Measurements from ENCODE around the gene SASH1.

The SASH1 gene

GRCh38 chr6:148529010-148529409 is 186.4 kb downstream of the SASH1 start:
- Histone ChIP-seq H2AFZ (ENCODE audit: low read length) (no peak overlapping the region), H2BK5ac (ENCODE audit: low read length) (no peak overlapping the region), H2BK120ac (ENCODE audit: low read depth, low read length) (no peak overlapping the region), H3K18ac (ENCODE audit: low read length) (no peak overlapping the region), H3K36me3 (replicated peaks in 1 of 2; ENCODE audit: control insufficient read depth in 2 of 2, insufficient read depth in 2 of 2, low read length in 2 of 2) (peaks cover 22 to 55% of the 10 kb centered on the region in 2 donors), H3K4me3 (ENCODE audit: low read length in 2 of 2) (no peak overlapping the region), H3K4ac (ENCODE audit: low read length) (no peak overlapping the region), H3K9ac (ENCODE audit: low read depth, low read length, poor library complexity) (no peak overlapping the region), H2BK12ac (ENCODE audit: low read length) (no peak overlapping the region), H4K8ac (ENCODE audit: low read depth, low read length) (no peak overlapping the region), H3K79me1 (ENCODE audit: low read depth, low read length) (no peaks in the 10 kb centered on the region), H3K14ac (ENCODE audit: low read length) (no peak overlapping the region), H2BK15ac (ENCODE audit: low read length) (no peak overlapping the region), H3K9me3 (replicated peaks in 1 of 2; ENCODE audit: control insufficient read depth in 2 of 2, insufficient read depth in 1 of 2, low read depth in 1 of 2, low read length in 2 of 2) (peaks cover 2 to 10% of the 10 kb centered on the region in 2 donors), H3K27me3 (ENCODE audit: control insufficient read depth in 3 of 3, insufficient read depth in 3 of 3, low read depth in 1 of 3, low read length in 3 of 3) (no peaks in the 10 kb centered on the region), H4K91ac (ENCODE audit: low read depth, low read length, poor library complexity) (no peak overlapping the region), H3K27ac (replicated peaks; ENCODE audit: low read length) (no peak overlapping the region), H3K23ac (ENCODE audit: low read depth, low read length, poor library complexity) (no peak overlapping the region), H2AK5ac (ENCODE audit: low read depth, low read length) (no peak overlapping the region), H3K4me2 (ENCODE audit: insufficient read depth, low read length, poor library complexity, severe bottlenecking) (no peak overlapping the region), H3K4me1 (ENCODE audit: control insufficient read depth in 2 of 2, insufficient read depth in 1 of 2, low read depth in 1 of 2, low read length in 2 of 2) (peaks cover 1 to 9% of the 10 kb centered on the region in 2 donors)
- no peak for DNase-seq (ENCODE audit: low spot score)
- WGBS, 2 donors (ENCODE audit: extremely low coverage in 2 of 2, insufficient read length in 2 of 2, insufficient replicate concordance in 1 of 2) = no CpG with 5 or more reads among the region's 13 CpGs

- no peaks in the 10 kb centered on the region for H3K79me1 ChIP-seq (ENCODE audit: low read depth, low read length)
- WGBS, 2 donors (ENCODE audit: extremely low coverage in 2 of 2, insufficient read length in 2 of 2, insufficient replicate concordance in 1 of 2) = no CpG with 5 or more reads among the region's 8 CpGs
- H3K36me3 ChIP-seq (replicated peaks in 1 of 2; ENCODE audit: control insufficient read depth in 2 of 2, insufficient read depth in 2 of 2, low read length in 2 of 2) = peaks cover 27 to 64% of the 10 kb centered on the region in 2 donors
- no peak overlapping the region for H3K4me2 ChIP-seq (ENCODE audit: insufficient read depth, low read length, poor library complexity, severe bottlenecking)
- H3K9me3 ChIP-seq (replicated peaks in 1 of 2; ENCODE audit: control insufficient read depth in 2 of 2, insufficient read depth in 1 of 2, low read depth in 1 of 2, low read length in 2 of 2) = peaks cover 2 to 10% of the 10 kb centered on the region in 2 donors
- peak overlapping the region in 1 of 2 donors; percentile 29 for H3K4me3 ChIP-seq (ENCODE audit: low read length in 2 of 2)
- no peak overlapping the region for H2BK12ac ChIP-seq (ENCODE audit: low read length)
- no peaks in the 10 kb centered on the region for H3K27me3 ChIP-seq (ENCODE audit: control insufficient read depth in 3 of 3, insufficient read depth in 3 of 3, low read depth in 1 of 3, low read length in 3 of 3)
- no peak overlapping the region for H2AK5ac ChIP-seq (ENCODE audit: low read depth, low read length)
- no peak overlapping the region for H3K27ac ChIP-seq (replicated peaks; ENCODE audit: low read length)
- H3K9ac ChIP-seq (ENCODE audit: low read depth, low read length, poor library complexity) = no peak overlapping the region
- H2AFZ ChIP-seq (ENCODE audit: low read length) = peak overlapping the region; percentile 58
- no peak overlapping the region for H3K18ac ChIP-seq (ENCODE audit: low read length)
- peaks cover 1 to 9% of the 10 kb centered on the region in 2 donors for H3K4me1 ChIP-seq (ENCODE audit: control insufficient read depth in 2 of 2, insufficient read depth in 1 of 2, low read depth in 1 of 2, low read length in 2 of 2)
- H3K23ac ChIP-seq (ENCODE audit: low read depth, low read length, poor library complexity) = no peak overlapping the region
- DNase-seq (ENCODE audit: low spot score) = no peak
- H4K8ac ChIP-seq (ENCODE audit: low read depth, low read length) = no peak overlapping the region
- no peak overlapping the region for H3K14ac ChIP-seq (ENCODE audit: low read length)
- H3K4ac ChIP-seq (ENCODE audit: low read length) = no peak overlapping the region
- no peak overlapping the region for H2BK5ac ChIP-seq (ENCODE audit: low read length)
- no peak overlapping the region for H2BK120ac ChIP-seq (ENCODE audit: low read depth, low read length)
- H4K91ac ChIP-seq (ENCODE audit: low read depth, low read length, poor library complexity) = no peak overlapping the region
- H2BK15ac ChIP-seq (ENCODE audit: low read length) = no peak overlapping the region
These were observed 187.8 kb downstream of the SASH1 start for GRCh38 chr6:148530394-148530953.

- Histone ChIP-seq H3K79me1 (ENCODE audit: low read depth, low read length) (no peaks in the 10 kb centered on the region), H4K8ac (ENCODE audit: low read depth, low read length) (no peak overlapping the region), H2BK5ac (ENCODE audit: low read length) (no peak overlapping the region), H3K4ac (ENCODE audit: low read length) (no peak overlapping the region), H2BK15ac (ENCODE audit: low read length) (no peak overlapping the region), H2BK12ac (ENCODE audit: low read length) (no peak overlapping the region), H3K14ac (ENCODE audit: low read length) (no peak overlapping the region), H3K9me3 (replicated peaks in 1 of 2; ENCODE audit: control insufficient read depth in 2 of 2, insufficient read depth in 1 of 2, low read depth in 1 of 2, low read length in 2 of 2) (peaks cover 2 to 10% of the 10 kb centered on the region in 2 donors), H2AFZ (ENCODE audit: low read length) (no peak overlapping the region), H3K36me3 (replicated peaks in 1 of 2; ENCODE audit: control insufficient read depth in 2 of 2, insufficient read depth in 2 of 2, low read length in 2 of 2) (peaks cover 26 to 65% of the 10 kb centered on the region in 2 donors), H2AK5ac (ENCODE audit: low read depth, low read length) (no peak overlapping the region), H4K91ac (ENCODE audit: low read depth, low read length, poor library complexity) (no peak overlapping the region), H3K23ac (ENCODE audit: low read depth, low read length, poor library complexity) (no peak overlapping the region), H3K27ac (replicated peaks; ENCODE audit: low read length) (no peak overlapping the region), H3K18ac (ENCODE audit: low read length) (no peak overlapping the region), H3K9ac (ENCODE audit: low read depth, low read length, poor library complexity) (no peak overlapping the region), H3K4me3 (ENCODE audit: low read length in 2 of 2) (no peak overlapping the region), H3K4me1 (ENCODE audit: control insufficient read depth in 2 of 2, insufficient read depth in 1 of 2, low read depth in 1 of 2, low read length in 2 of 2) (peaks cover 1 to 9% of the 10 kb centered on the region in 2 donors), H2BK120ac (ENCODE audit: low read depth, low read length) (no peak overlapping the region), H3K27me3 (ENCODE audit: control insufficient read depth in 3 of 3, insufficient read depth in 3 of 3, low read depth in 1 of 3, low read length in 3 of 3) (no peaks in the 10 kb centered on the region), H3K4me2 (ENCODE audit: insufficient read depth, low read length, poor library complexity, severe bottlenecking) (no peak overlapping the region)
- no peak for DNase-seq (ENCODE audit: low spot score)
- WGBS, 2 donors (ENCODE audit: extremely low coverage in 2 of 2, insufficient read length in 2 of 2, insufficient replicate concordance in 1 of 2) = 100% methylated on average over 2 of the region's 4 CpGs
These were observed 188.3 kb downstream of the SASH1 start for GRCh38 chr6:148530976-148531375.

- H3K9me3 ChIP-seq (replicated peaks in 1 of 2; ENCODE audit: control insufficient read depth in 2 of 2, insufficient read depth in 1 of 2, low read depth in 1 of 2, low read length in 2 of 2) = peaks cover 2 to 10% of the 10 kb centered on the region in 2 donors
- H3K23ac ChIP-seq (ENCODE audit: low read depth, low read length, poor library complexity) = no peak overlapping the region
- H4K8ac ChIP-seq (ENCODE audit: low read depth, low read length) = no peak overlapping the region
- no peak overlapping the region for H2BK120ac ChIP-seq (ENCODE audit: low read depth, low read length)
- no peak overlapping the region for H2BK5ac ChIP-seq (ENCODE audit: low read length)
- no peak overlapping the region for H2BK12ac ChIP-seq (ENCODE audit: low read length)
- H3K18ac ChIP-seq (ENCODE audit: low read length) = no peak overlapping the region
- no peaks in the 10 kb centered on the region for H3K27me3 ChIP-seq (ENCODE audit: control insufficient read depth in 3 of 3, insufficient read depth in 3 of 3, low read depth in 1 of 3, low read length in 3 of 3)
- H3K14ac ChIP-seq (ENCODE audit: low read length) = no peak overlapping the region
- DNase-seq (ENCODE audit: low spot score) = no peak
- no peak overlapping the region for H2AK5ac ChIP-seq (ENCODE audit: low read depth, low read length)
- no peaks in the 10 kb centered on the region for H3K79me1 ChIP-seq (ENCODE audit: low read depth, low read length)
- WGBS, 2 donors (ENCODE audit: extremely low coverage in 2 of 2, insufficient read length in 2 of 2, insufficient replicate concordance in 1 of 2) = no CpG with 5 or more reads among the region's 13 CpGs
- H3K4me2 ChIP-seq (ENCODE audit: insufficient read depth, low read length, poor library complexity, severe bottlenecking) = no peak overlapping the region
- H3K36me3 ChIP-seq (replicated peaks in 1 of 2; ENCODE audit: control insufficient read depth in 2 of 2, insufficient read depth in 2 of 2, low read length in 2 of 2) = peaks cover 23 to 69% of the 10 kb centered on the region in 2 donors
- H4K91ac ChIP-seq (ENCODE audit: low read depth, low read length, poor library complexity) = no peak overlapping the region
- no peak overlapping the region for H3K4me3 ChIP-seq (ENCODE audit: low read length in 2 of 2)
- no peak overlapping the region for H3K27ac ChIP-seq (replicated peaks; ENCODE audit: low read length)
- peaks cover 1 to 9% of the 10 kb centered on the region in 2 donors for H3K4me1 ChIP-seq (ENCODE audit: control insufficient read depth in 2 of 2, insufficient read depth in 1 of 2, low read depth in 1 of 2, low read length in 2 of 2)
- no peak overlapping the region for H2BK15ac ChIP-seq (ENCODE audit: low read length)
- H3K9ac ChIP-seq (ENCODE audit: low read depth, low read length, poor library complexity) = no peak overlapping the region
- H2AFZ ChIP-seq (ENCODE audit: low read length) = no peak overlapping the region
- H3K4ac ChIP-seq (ENCODE audit: low read length) = no peak overlapping the region
These were observed 190.1 kb downstream of the SASH1 start for GRCh38 chr6:148532698-148533097.
